Naive thymus-derived CD8-positive, alpha-beta T cell (primary cell): Measurements from ENCODE around the gene RNF17. TPM values are rescaled to one million over a fixed set of nuclear protein-coding genes. Genes with fewer than 3 reads are reported as not detected.

Source experiments
- ATAC-seq, 2 donors: fragments of 150-1000 bp; cut with Tn5 transposase in 1 of 2; sonication (Bioruptor Pico), chemical (Tn5 transposase) in 1 of 2; 1 replicate in 1 of 2; 2 replicates in 1 of 2; pipeline ENCODE4 v1.10.0; 2021; ENCODE audit warnings: mild to moderate bottlenecking in 2 of 2, moderate library complexity in 2 of 2
- POLR2A ChIA-PET: fragments of 350-600 bp; sonication (Branson Sonifier 250); formaldehyde crosslinking; loops from one replicate; lab custom pipeline; 2021; ENCODE audit warnings: antibody characterized with exemption; lab: Charles Lee
- DNase-seq, 10 donors: peaks; one replicate each; pipeline versions ENCODE4 v3.0.0 to v3.0.0-alpha.2; 2020 to 2022
- H3K27ac Mint-ChIP-seq, 10 donors: one replicate each; pipeline ENCODE4 v1.8.0; 2020 to 2022; ENCODE audit warnings: mild to moderate bottlenecking in 10 of 10, mixed read lengths in 10 of 10, moderate library complexity in 4 of 10, inconsistent platforms in 1 of 10
- H3K27me3 Mint-ChIP-seq, 5 donors: one replicate each; pipeline ENCODE4 v1.8.0; 2021 to 2022; ENCODE audit warnings: mixed read lengths in 5 of 5
- H3K36me3 Mint-ChIP-seq, 3 donors: one replicate each; pipeline ENCODE4 v1.8.0; 2020 to 2022; ENCODE audit warnings: mixed read lengths in 3 of 3, mild to moderate bottlenecking in 2 of 3, inconsistent platforms in 1 of 3
- H3K4me1 Mint-ChIP-seq, 4 donors: one replicate each; pipeline ENCODE4 v1.8.0; 2021 to 2022; ENCODE audit warnings: mixed read lengths in 4 of 4
- H3K4me3 Mint-ChIP-seq, 10 donors: one replicate each; pipeline ENCODE4 v1.8.0; 2020 to 2022; ENCODE audit warnings: mild to moderate bottlenecking in 10 of 10, mixed read lengths in 10 of 10, moderate library complexity in 6 of 10, inconsistent platforms in 1 of 10
- H3K9me3 Mint-ChIP-seq, 9 donors: one replicate each; pipeline ENCODE4 v1.8.0; 2020 to 2022; ENCODE audit warnings: mixed read lengths in 9 of 9, mild to moderate bottlenecking in 3 of 9, inconsistent platforms in 1 of 9, moderate library complexity in 1 of 9
- polyA plus RNA-seq, 3 donors: library from polyadenylated mRNA; unstranded; fragments of 300-500 nt; fragmentation: Illumina TruSeq; gene quantifications; one replicate each; pipeline ENCODE4 v1.2.3, GENCODE V29; 2021
- total RNA-seq, 8 experiments: library from RNA in 2 of 8; stranded (reverse) in 2 of 8; gene quantifications; one replicate each; pipeline ENCODE4 v1.2.3 and lab custom pipeline; 2021 to 2026

The RNF17 gene
- total and polyA plus RNA-seq, 5 experiments from 2014 or later = 0.64 TPM; not detected in 4

GRCh38 chr13:24922745-24923591, 159.0 kb downstream of the RNF17 start:
- DNase-seq = peak; percentile 81 to 95 (median 87)
- Mint-ChIP-seq H3K9me3 (peaks cover 0 to 5% (median 0%) of the 10 kb centered on the region in 9 donors), H3K27ac (peak overlapping the region; percentile 87 to 96 (median 93)), H3K36me3 (peaks cover 0 to 2% (median 0%) of the 10 kb centered on the region in 3 donors), H3K4me1 (peaks cover 5 to 18% (median 14%) of the 10 kb centered on the region in 4 donors), H3K27me3 (peaks cover 0 to 2% (median 0%) of the 10 kb centered on the region in 5 donors), H3K4me3 (peak overlapping the region; percentile 92 to 99 (median 98))
- peak; percentile 98 for ATAC-seq
- POLR2A ChIA-PET = no interaction called here

GRCh38 chr13:24925318-24926231, 161.6 kb downstream of the RNF17 start:
- Mint-ChIP-seq H3K4me3 (no peak overlapping the region), H3K4me1 (peaks cover 5 to 18% (median 14%) of the 10 kb centered on the region in 4 donors), H3K9me3 (peaks cover 0 to 5% (median 0%) of the 10 kb centered on the region in 9 donors), H3K27ac (no peak overlapping the region), H3K36me3 (peaks cover 0 to 2% (median 0%) of the 10 kb centered on the region in 3 donors), H3K27me3 (peaks cover 0 to 12% (median 3%) of the 10 kb centered on the region in 5 donors)
- POLR2A ChIA-PET = no interaction called here
- ATAC-seq (no peak), DNase-seq (no peak)

GRCh38 chr13:24927810-24928404, 163.9 kb downstream of the RNF17 start:
- Mint-ChIP-seq H3K36me3 (peaks cover 0 to 2% (median 0%) of the 10 kb centered on the region in 3 donors), H3K27ac (no peak overlapping the region), H3K27me3 (peaks cover 8 to 31% (median 23%) of the 10 kb centered on the region in 5 donors), H3K4me1 (peaks cover 5 to 8% (median 5%) of the 10 kb centered on the region in 4 donors), H3K9me3 (peaks cover 0 to 5% (median 0%) of the 10 kb centered on the region in 9 donors), H3K4me3 (no peak overlapping the region)
- DNase-seq = no peak
- POLR2A ChIA-PET = no interaction called here
- no peak for ATAC-seq

- Mint-ChIP-seq H3K27ac (no peak overlapping the region), H3K4me1 (peaks cover 0 to 3% (median 3%) of the 10 kb centered on the region in 4 donors), H3K27me3 (peaks cover 18 to 42% (median 35%) of the 10 kb centered on the region in 5 donors), H3K4me3 (no peak overlapping the region), H3K36me3 (peaks cover 0 to 3% (median 2%) of the 10 kb centered on the region in 3 donors), H3K9me3 (peaks cover 0 to 5% (median 0%) of the 10 kb centered on the region in 9 donors)
- ATAC-seq (no peak), DNase-seq (no peak)
- POLR2A ChIA-PET = no interaction called here
Measured at GRCh38 chr13:24929196-24929595, 165.2 kb downstream of the RNF17 start.

Other genes with a start within 250 kb of the RNF17 start
- not detected for gene ATP12A, start 83.8 kb upstream of the RNF17 start, total RNA-seq
- not detected for gene ATP12A, start 83.8 kb upstream of the RNF17 start, polyA plus RNA-seq